GM21723 (cell line): ENCODE data around the gene MPIG6B.
"Not testable (repeated sequence)": the region's sequence is repeated elsewhere in the genome, so short reads cannot be mapped to it uniquely, and the experiment has no call there.

Experiments
- ATAC-seq: cut with Tn5 transposase; IDR thresholded peaks from one replicate; pipeline ENCODE4 v1.9.1; 2021; ENCODE audit warnings: mild to moderate bottlenecking, moderate library complexity; ENCODE audit not compliant: unreplicated experiment

The MPIG6B gene

GRCh38 chr6:31700740-31701401, 22.3 kb upstream of the MPIG6B start:
- no peak for ATAC-seq

- ATAC-seq: no peak
Measured at GRCh38 chr6:31701666-31702404, 21.3 kb upstream of the MPIG6B start.

GRCh38 chr6:31702405-31702818, 20.8 kb upstream of the MPIG6B start:
- no peak for ATAC-seq

GRCh38 chr6:31702819-31703716, 20.1 kb upstream of the MPIG6B start, which contains the start of gene ABHD16A:
Gene ABHD16A, minus strand, starts transcription at chr6:31703324. Its CDS starts 43 bp downstream, at chr6:31703281.
- ATAC-seq: peak; percentile 87

- ATAC-seq: no peak
Measured at GRCh38 chr6:31705931-31706330, 17.2 kb upstream of the MPIG6B start.

- ATAC-seq: no peak
Measured at GRCh38 chr6:31706599-31706998, 16.6 kb upstream of the MPIG6B start, which contains the start of gene LY6G6F. Gene LY6G6F, plus strand, starts transcription at chr6:31706866. Its CDS starts 41 bp downstream, at chr6:31706907.

- no peak for ATAC-seq
Measured at GRCh38 chr6:31707701-31708100, 15.5 kb upstream of the MPIG6B start.

- ATAC-seq: no peak
Measured at GRCh38 chr6:31708224-31708623, 14.9 kb upstream of the MPIG6B start.

- not testable (repeated sequence) for ATAC-seq
Measured at GRCh38 chr6:31709157-31709556, 14.0 kb upstream of the MPIG6B start.

GRCh38 chr6:31710523-31711219, 12.5 kb upstream of the MPIG6B start:
- no peak for ATAC-seq

- ATAC-seq: no peak
Measured at GRCh38 chr6:31711233-31711632, 11.9 kb upstream of the MPIG6B start.

- ATAC-seq: no peak
Measured at GRCh38 chr6:31712296-31712695, 10.9 kb upstream of the MPIG6B start.

- ATAC-seq: no peak
Measured at GRCh38 chr6:31713465-31713864, 9.7 kb upstream of the MPIG6B start.

- ATAC-seq: no peak
Measured at GRCh38 chr6:31713991-31714684, 9.0 kb upstream of the MPIG6B start.

- no peak for ATAC-seq
Measured at GRCh38 chr6:31715022-31715958, 7.9 kb upstream of the MPIG6B start, which contains the start of gene LY6G6D. Gene LY6G6D, plus strand, starts transcription at chr6:31715348. Its CDS starts 8 bp downstream, at chr6:31715356.

GRCh38 chr6:31717499-31718222, 5.5 kb upstream of the MPIG6B start:
- no peak for ATAC-seq

GRCh38 chr6:31718265-31718664, 4.9 kb upstream of the MPIG6B start:
- ATAC-seq: no peak

GRCh38 chr6:31719001-31719400, 4.2 kb upstream of the MPIG6B start:
- no peak for ATAC-seq
